ENCODE data around the gene CBLN3.
"Not testable (repeated sequence)": the region's sequence is repeated elsewhere in the genome, so short reads cannot be mapped to it uniquely, and the experiment has no call there.

CBLN3 gene

GRCh38 chr14:24429395-24430142 is at the start of gene CBLN3, which contains the start of gene KHNYN:
Gene CBLN3 (minus strand): TSS chr14:24429668. CDS start chr14:24429054, 614 bp downstream.
Gene KHNYN (plus strand): TSS chr14:24429954. CDS start chr14:24430731, 777 bp downstream.
- DNase-seq (ENCODE audit: low read depth): peak; percentile 82

- no peak for DNase-seq (ENCODE audit: low read depth)
Measured at GRCh38 chr14:24475261-24475660, 45.8 kb upstream of the CBLN3 start.

DNA sequence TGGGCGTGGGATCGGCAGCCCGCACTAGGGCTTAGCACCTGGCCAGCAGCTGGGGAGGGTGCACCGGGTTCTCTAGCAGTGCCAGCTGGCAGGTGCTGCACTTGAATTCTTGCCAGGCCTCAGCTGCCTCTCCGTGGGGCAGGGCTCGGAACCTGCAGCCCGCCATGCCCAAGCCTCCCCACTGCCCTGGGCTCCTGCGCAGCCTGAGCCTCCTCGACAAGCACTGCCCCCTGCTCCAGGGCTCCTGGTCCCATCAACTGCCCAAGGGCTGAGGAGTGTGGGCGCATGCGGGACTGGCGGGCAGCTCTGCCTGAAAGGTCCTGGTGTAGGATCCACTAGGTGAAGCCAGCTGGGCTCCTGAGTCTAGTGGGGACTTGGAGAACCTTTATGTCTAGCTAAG is 43.7 kb upstream of the CBLN3 start:
- no peak for DNase-seq (ENCODE audit: low read depth)

DNA sequence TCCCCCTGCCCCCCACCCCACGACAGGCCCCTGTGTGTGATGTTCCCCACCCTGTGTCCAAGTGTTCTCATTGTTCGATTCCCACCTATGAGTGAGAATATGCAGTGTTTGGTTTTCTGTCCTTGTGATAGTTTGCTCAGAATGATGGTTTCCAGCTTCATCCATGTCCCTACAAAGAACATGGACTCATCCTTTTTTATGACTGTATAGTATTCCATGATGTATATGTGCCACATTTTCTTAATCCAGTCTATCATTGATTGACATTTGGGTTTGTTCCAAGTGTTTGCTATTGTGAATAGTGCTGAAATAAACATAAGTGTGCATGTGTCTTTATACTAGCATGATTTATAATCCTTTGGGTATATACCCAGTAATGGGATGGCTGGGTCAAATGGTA is 41.0 kb upstream of the CBLN3 start:
- not testable (repeated sequence) for DNase-seq (ENCODE audit: low read depth)

- no peak for DNase-seq (ENCODE audit: low read depth)
Measured at GRCh38 chr14:24465805-24466204, 36.3 kb upstream of the CBLN3 start.

GRCh38 chr14:24465368-24465767 is 35.9 kb upstream of the CBLN3 start:
- DNase-seq (ENCODE audit: low read depth): no peak

GRCh38 chr14:24463884-24464785 is 34.7 kb upstream of the CBLN3 start:
- no peak for DNase-seq (ENCODE audit: low read depth)

- DNase-seq (ENCODE audit: low read depth): no peak
Measured at GRCh38 chr14:24463017-24463883, 33.8 kb upstream of the CBLN3 start.

- DNase-seq (ENCODE audit: low read depth): no peak
Measured at GRCh38 chr14:24461336-24461735, 31.9 kb upstream of the CBLN3 start.

GRCh38 chr14:24459331-24459730 is 29.9 kb upstream of the CBLN3 start:
- DNase-seq (ENCODE audit: low read depth): no peak

DNA sequence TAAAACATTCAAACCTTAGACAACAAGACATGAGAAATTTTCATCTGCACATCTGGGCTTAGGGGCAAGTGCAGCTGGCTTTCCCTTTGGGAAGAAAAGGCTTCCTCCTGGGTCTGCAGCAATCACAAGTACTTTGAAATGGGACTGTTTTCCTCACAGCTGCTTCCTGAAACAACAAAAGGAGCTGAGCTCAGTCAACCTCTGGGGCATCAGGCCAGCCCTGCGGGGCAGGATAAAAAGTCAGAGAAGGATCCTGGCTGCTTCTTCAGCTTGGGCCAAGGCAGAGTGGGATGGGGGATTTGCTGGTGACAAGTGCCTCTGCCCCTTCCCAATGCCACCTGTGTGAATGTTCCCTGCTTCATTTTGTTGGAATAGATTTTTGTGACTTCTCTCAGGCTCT is 29.3 kb upstream of the CBLN3 start:
- DNase-seq (ENCODE audit: low read depth): no peak

DNA sequence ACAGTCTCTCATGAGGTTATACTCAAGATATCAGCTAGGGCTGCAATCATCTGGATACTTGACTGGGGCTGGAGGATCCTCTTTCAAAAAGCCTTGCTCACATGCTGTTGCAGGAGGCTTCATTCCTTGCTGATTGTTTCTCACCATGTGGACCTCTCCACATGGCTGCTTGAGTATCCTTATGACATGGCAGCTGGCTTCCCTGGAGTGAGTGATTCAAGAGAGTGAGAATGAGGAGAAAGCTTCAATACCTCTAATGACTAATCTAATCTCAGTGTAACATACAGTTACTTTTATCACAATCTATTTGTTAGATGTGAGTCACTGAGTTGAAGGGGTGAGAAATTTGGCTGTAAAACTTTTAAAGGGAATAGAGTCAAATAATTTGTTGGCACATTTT is 27.5 kb upstream of the CBLN3 start:
- no peak for DNase-seq (ENCODE audit: low read depth)

DNA sequence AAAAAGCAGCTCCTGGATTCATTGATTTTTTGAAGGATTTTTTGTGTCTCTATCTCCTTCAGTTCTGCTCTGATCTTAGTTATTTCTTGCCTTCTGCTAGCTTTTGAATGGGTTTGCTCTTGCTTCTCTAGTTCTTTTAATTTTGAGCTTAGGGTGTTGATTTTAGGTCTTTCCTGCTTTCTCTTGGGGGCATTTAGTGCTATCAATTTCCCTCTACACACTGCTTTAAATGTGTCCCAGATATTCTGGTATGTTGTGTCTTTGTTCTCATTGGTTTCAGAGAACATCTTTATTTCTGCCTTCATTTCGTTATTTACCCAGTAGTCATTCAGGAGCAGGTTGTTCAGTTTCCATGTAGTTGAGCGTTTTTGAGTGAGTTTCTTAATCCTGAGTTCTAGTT is 21.4 kb upstream of the CBLN3 start:
- not testable (repeated sequence) for DNase-seq (ENCODE audit: low read depth)

- DNase-seq (ENCODE audit: low read depth): no peak
Measured at GRCh38 chr14:24443053-24443665, 13.7 kb upstream of the CBLN3 start.

DNA sequence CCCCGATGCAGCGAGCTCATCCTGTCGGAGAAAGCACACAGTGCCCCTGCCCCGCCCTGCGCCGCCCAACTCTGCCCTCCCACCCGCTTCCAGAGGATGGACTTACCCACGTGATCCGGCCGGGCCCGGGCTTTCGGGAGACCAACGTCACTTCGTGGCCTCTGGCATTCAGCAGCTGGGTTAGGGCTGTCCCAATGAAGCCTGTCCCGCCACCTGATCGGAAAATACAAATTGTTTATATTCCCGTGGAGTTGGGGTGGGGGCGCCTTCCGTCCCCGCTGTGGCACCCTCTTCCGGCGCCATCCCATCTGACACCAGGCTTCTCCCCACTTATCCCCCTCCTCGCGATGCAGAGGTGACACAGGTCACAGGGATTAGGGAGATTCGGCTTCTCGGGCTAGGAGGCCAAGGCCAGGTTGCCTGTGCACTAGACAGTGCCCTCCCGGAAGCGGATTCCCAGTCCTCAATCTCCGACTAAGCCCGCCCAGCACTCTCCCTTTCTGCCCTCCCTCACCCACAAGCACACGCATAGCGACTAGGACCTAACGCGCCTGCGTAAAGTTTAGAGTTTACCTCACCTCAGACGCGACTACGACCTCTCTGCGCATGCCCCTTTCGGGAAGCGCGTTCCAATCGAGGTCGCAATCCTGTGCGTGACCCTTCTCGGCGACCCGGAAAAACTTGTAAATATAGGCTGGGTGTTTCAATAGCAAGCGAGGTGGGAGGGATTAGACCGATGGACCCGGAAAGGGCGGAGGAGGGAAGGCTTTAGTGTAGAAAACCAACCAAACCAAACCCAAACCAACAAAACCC is 13.0 kb upstream of the CBLN3 start, which contains the start of gene SDR39U1:
Gene SDR39U1, minus strand, starts transcription at position 537 of the 813 bp plus-strand sequence. Its CDS starts 7 bp downstream, at position 530.
- DNase-seq (ENCODE audit: low read depth): peak; percentile 91

DNA sequence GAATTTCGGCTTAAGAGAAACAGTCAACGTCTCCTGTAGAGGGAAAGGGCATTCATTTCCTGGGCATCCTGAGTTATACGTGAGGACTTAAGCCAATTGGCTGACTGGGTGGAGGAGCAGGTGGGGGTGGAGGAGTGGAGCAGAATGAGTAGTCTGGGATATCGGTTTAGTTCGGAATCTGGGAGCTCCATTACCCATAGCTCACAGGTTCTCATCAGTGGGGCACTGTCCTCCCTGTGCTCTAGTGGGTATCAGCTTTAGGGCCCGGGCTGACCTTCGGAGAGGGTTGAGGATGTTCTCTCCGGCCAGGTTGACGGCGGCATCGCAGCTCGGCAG is 12.4 kb upstream of the CBLN3 start:
- no peak for DNase-seq (ENCODE audit: low read depth)

GRCh38 chr14:24441485-24441884 is 12.0 kb upstream of the CBLN3 start:
- no peak for DNase-seq (ENCODE audit: low read depth)

- DNase-seq (ENCODE audit: low read depth): no peak
Measured at GRCh38 chr14:24440606-24441399, 11.3 kb upstream of the CBLN3 start.

DNA sequence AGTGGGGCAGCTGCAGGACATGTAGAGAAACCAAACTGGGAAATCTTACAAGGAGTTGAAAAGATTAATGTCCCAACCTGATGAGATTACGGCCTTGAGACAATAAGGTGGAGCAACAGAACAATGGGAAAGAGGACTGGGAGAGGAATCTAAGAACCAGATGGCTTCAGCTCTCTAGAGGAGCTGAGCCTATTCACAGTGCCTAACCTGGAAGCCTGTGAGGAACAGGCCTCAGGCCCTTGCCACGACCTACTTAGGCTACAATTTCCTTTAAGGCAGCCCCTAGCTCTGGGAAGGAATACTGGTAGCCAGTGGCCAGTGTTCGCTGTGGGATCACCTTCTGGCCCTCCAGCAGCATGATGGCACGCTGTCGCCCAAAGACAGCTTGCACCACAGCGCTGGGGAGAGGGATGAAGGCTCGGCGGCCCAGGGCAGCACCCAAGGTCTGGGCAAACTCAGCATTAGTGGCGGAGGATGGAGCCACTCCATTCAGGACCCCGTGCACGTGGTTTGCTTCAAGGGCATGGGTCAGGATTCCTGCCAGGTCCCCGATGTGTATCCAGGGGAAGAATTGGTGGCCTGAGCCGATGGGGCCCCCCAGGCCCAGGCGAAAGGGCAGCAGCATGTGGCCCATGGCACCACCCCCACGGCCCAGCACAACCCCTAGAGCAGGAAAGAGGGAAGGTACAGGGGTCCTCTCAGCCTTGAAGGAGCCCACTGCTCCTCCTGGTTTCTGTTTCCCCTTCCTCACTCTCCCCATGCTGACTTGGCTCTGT is 10.6 kb upstream of the CBLN3 start:
- DNase-seq (ENCODE audit: low read depth): no peak
